Activated naive CD4-positive, alpha-beta T cell treated with anti-CD3 and anti-CD28 coated beads, Interleukin-2, amount 50 U/mL, for 24 hours (primary cell): Measurements from ENCODE around the gene ERBB2.

Experiments
- H3K27ac Mint-ChIP-seq: one replicate; pipeline ENCODE4 v1.8.0; 2021; ENCODE audit warnings: mild to moderate bottlenecking, mixed read lengths
- H3K27me3 Mint-ChIP-seq: one replicate; pipeline ENCODE4 v1.8.0; 2021; ENCODE audit warnings: mixed read lengths
- H3K36me3 Mint-ChIP-seq: one replicate; pipeline ENCODE4 v1.8.0; 2021; ENCODE audit warnings: mixed read lengths
- H3K4me1 Mint-ChIP-seq: one replicate; pipeline ENCODE4 v1.8.0; 2021; ENCODE audit warnings: mixed read lengths
- H3K4me3 Mint-ChIP-seq: one replicate; pipeline ENCODE4 v1.8.0; 2021; ENCODE audit warnings: mild to moderate bottlenecking, mixed read lengths
- H3K9me3 Mint-ChIP-seq: one replicate; pipeline ENCODE4 v1.8.0; 2021; ENCODE audit warnings: mixed read lengths

The ERBB2 gene

DNA sequence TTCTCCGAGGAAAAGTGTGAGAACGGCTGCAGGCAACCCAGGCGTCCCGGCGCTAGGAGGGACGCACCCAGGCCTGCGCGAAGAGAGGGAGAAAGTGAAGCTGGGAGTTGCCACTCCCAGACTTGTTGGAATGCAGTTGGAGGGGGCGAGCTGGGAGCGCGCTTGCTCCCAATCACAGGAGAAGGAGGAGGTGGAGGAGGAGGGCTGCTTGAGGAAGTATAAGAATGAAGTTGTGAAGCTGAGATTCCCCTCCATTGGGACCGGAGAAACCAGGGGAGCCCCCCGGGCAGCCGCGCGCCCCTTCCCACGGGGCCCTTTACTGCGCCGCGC lies at the start of gene ERBB2:
Gene ERBB2, plus strand, starts transcription at position 247 of the 330 bp plus-strand sequence. CDS start 175 bp downstream, outside the sequence.
- Mint-ChIP-seq H3K9me3 (no peaks in the 10 kb centered on the region), H3K27me3 (peaks cover 23% of the 10 kb centered on the region), H3K4me3 (peak within 1 kb of the TSS; percentile 44), H3K4me1 (peaks cover 9% of the 10 kb centered on the region), H3K36me3 (peaks cover 5% of the 10 kb centered on the region), H3K27ac (no peak within 1 kb of the TSS)

DNA sequence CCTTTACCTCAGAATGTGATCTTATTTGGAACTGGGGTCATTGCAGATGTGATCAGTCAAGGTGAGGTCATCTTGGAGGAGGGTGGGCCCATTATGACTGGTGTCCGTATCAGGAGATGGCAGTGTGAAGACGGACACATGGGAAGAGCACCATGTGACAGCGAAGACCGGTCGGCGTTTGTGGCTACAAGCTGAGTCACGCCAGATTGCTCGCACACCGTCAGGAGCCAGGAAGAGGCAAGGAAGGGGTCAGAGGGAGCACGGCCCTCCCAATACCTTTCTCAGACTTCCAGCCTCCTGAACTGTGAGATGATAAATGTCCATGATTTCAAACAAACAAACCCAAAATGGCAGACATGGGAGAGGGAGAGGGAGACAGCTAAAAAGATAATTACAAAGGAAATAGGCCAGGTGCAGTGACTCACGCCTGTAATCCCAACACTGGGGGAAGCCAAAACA lies 49.7 kb upstream of the ERBB2 start:
- Mint-ChIP-seq H3K36me3 (no peaks in the 10 kb centered on the region), H3K4me3 (no peak overlapping the region), H3K9me3 (no peaks in the 10 kb centered on the region), H3K27me3 (no peaks in the 10 kb centered on the region), H3K4me1 (peaks cover 56% of the 10 kb centered on the region), H3K27ac (no peak overlapping the region)

DNA sequence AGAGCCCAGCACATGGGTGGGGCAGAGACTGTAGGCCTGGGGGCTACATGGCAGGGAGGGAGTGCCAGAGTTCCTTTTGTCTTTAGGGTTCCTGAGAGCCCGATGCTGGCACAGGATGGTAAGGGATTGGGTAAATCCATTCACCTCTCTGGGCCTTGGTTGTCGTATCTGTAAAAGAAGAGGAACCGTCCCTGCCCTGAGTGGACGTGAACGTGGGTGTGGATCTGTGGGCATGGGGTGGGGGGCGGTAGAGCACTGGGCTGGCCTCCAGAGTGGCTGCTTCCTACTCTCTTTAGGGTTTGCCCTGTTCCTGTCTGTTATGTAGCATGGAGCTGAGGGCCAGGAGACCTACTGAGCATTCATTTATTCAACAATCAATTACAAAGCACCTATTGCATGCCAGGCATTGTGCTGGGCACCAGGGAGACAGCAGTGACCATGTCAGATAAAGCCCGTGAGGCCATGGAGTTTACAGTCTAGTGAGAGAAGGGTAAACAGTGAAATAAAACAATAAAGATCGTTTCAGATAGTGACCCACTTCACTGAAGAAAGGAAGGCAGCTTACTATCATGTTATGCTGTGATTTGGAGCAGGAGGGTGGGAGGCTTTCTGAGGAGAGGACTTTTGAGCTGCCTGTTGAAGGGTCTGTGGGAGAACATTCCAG lies 47.8 kb upstream of the ERBB2 start:
- peaks cover 59% of the 10 kb centered on the region for H3K4me1 Mint-ChIP-seq
- no peaks in the 10 kb centered on the region for H3K9me3 Mint-ChIP-seq
- H3K4me3 Mint-ChIP-seq, result no peak overlapping the region
- no peaks in the 10 kb centered on the region for H3K36me3 Mint-ChIP-seq
- H3K27ac Mint-ChIP-seq, result peak overlapping the region; percentile 68
- no peaks in the 10 kb centered on the region for H3K27me3 Mint-ChIP-seq

GRCh38 chr17:39652587-39653315 lies 47.1 kb upstream of the ERBB2 start:
- H3K4me1 Mint-ChIP-seq, result peaks cover 60% of the 10 kb centered on the region
- H3K27me3 Mint-ChIP-seq, result no peaks in the 10 kb centered on the region
- no peaks in the 10 kb centered on the region for H3K9me3 Mint-ChIP-seq
- H3K4me3 Mint-ChIP-seq, result no peak overlapping the region
- no peaks in the 10 kb centered on the region for H3K36me3 Mint-ChIP-seq
- H3K27ac Mint-ChIP-seq, result peak overlapping the region; percentile 68

- no peak overlapping the region for H3K27ac Mint-ChIP-seq
- peaks cover 65% of the 10 kb centered on the region for H3K4me1 Mint-ChIP-seq
- no peaks in the 10 kb centered on the region for H3K27me3 Mint-ChIP-seq
- H3K4me3 Mint-ChIP-seq, result no peak overlapping the region
- no peaks in the 10 kb centered on the region for H3K36me3 Mint-ChIP-seq
- no peaks in the 10 kb centered on the region for H3K9me3 Mint-ChIP-seq
Observed at GRCh38 chr17:39653316-39653661, 46.6 kb upstream of the ERBB2 start.

DNA sequence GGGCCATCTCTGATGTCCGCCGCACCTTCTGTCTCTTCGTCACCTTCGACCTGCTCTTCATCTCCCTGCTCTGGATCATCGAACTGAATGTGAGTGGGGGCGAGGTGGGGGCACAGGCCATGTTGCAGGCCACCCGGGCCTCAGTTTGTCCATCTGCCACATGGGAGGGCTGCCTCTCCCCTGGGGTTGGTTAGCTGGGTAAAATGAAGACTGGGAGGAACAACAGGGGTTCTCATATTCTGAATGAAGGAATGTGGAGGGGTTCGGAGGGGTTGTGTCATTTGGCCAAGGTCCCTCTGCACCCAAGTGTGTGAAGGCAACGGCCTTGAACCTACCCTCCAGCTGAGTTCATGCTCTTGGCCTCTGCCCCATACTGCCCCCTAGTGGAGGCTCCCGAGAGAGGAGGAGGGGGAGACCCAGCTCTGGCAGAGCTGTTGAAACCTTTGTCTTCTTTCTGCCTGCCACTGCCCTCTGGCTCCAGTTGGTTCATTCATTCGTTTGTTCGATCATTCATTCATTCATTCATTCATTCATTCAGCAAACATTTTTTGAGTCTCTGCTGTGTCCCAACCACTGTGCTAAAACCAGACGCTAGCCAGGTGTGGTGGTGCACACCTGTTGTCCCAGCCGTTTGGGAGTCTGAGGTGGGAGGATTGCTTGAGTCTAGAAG lies 46.1 kb upstream of the ERBB2 start:
- H3K36me3 Mint-ChIP-seq, result no peaks in the 10 kb centered on the region
- peak overlapping the region; percentile 51 for H3K27ac Mint-ChIP-seq
- H3K4me3 Mint-ChIP-seq, result no peak overlapping the region
- no peaks in the 10 kb centered on the region for H3K27me3 Mint-ChIP-seq
- peaks cover 67% of the 10 kb centered on the region for H3K4me1 Mint-ChIP-seq
- no peaks in the 10 kb centered on the region for H3K9me3 Mint-ChIP-seq

DNA sequence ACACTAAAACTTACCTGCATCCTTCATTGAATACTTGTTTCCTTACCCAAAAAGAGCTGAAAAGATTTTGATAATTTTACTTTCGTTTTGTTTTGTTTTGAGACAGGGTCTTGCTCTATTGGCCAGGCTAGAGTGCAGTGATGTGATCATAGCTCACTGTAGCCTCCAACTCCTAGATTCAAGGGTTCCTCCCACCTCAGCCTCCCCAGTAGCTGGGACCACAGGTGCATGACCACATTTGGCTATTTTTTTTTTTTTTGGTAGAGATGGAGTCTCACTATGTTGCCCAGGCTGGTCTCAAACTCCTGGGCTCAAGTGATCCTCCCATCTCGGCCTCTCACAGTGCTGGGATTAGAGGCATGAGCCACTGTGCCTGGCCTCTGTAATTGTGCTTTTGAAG lies 44.8 kb upstream of the ERBB2 start:
- no peaks in the 10 kb centered on the region for H3K27me3 Mint-ChIP-seq
- H3K36me3 Mint-ChIP-seq, result no peaks in the 10 kb centered on the region
- H3K9me3 Mint-ChIP-seq, result no peaks in the 10 kb centered on the region
- H3K4me1 Mint-ChIP-seq, result peaks cover 64% of the 10 kb centered on the region
- H3K27ac Mint-ChIP-seq, result no peak overlapping the region
- no peak overlapping the region for H3K4me3 Mint-ChIP-seq

DNA sequence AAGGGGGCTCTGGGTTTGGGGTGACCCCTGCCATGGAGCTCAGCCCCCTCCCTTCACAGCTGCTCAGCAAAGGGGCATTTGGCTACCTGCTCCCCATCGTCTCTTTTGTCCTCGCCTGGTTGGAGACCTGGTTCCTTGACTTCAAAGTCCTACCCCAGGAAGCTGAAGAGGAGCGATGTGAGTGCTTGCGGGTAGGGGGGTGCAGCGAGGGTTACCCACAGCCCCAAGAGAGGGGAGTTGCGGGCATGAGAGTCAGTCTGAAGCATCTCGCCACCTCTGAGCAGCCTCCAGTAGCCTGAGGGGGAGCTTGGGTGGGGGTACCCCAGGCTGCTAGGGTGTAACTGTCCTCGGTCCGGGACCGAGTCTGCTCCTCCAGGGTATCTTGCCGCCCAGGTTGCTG lies 41.5 kb upstream of the ERBB2 start:
- Mint-ChIP-seq H3K4me1 (peaks cover 49% of the 10 kb centered on the region), H3K36me3 (peaks cover 7% of the 10 kb centered on the region), H3K27me3 (no peaks in the 10 kb centered on the region), H3K4me3 (no peak overlapping the region), H3K9me3 (no peaks in the 10 kb centered on the region), H3K27ac (no peak overlapping the region)

GRCh38 chr17:39658760-39659159 lies 41.1 kb upstream of the ERBB2 start:
- Mint-ChIP-seq H3K4me1 (peaks cover 45% of the 10 kb centered on the region), H3K4me3 (no peak overlapping the region), H3K27me3 (no peaks in the 10 kb centered on the region), H3K9me3 (no peaks in the 10 kb centered on the region), H3K27ac (no peak overlapping the region), H3K36me3 (peaks cover 7% of the 10 kb centered on the region)

DNA sequence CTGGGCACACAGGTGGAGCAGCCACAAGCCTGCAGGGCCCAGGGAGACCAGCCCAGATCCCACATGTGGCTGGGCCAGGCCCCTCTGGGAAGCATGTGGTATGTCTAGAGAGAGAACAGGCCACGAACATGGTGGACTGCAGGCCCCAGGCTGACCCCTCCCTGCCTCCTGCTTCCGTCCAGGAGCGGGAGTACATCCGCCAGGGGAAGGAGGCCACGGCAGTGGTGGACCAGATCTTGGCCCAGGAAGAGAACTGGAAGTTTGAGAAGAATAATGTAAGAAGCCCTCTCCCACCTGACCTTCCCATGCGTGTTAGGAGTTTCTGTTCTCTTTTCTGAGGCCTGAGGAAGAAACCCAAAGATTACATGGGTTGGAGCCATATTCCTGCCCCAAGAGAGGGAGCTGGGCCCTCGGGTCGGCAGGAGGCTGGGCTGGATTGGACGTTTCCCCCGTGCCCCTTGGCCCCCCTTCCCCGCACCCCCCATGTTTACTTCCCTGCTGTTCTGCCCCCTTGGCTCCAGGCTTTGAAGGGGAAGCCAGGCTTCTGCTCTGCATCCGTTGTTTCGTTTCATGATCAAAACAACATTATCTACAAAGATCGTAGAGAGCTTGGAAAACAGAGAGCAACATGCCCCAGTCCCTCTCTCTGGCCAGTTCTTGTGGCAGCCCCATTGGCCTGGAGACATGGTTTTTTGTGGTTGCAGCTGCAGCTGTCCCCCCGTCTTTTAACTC lies 40.4 kb upstream of the ERBB2 start:
- Mint-ChIP-seq H3K4me1 (peaks cover 41% of the 10 kb centered on the region), H3K27ac (no peak overlapping the region), H3K36me3 (peaks cover 7% of the 10 kb centered on the region), H3K4me3 (peak overlapping the region; percentile 52), H3K27me3 (no peaks in the 10 kb centered on the region), H3K9me3 (no peaks in the 10 kb centered on the region)

- Mint-ChIP-seq H3K4me1 (peaks cover 35% of the 10 kb centered on the region), H3K4me3 (peak overlapping the region; percentile 52), H3K27ac (no peak overlapping the region), H3K36me3 (peaks cover 7% of the 10 kb centered on the region), H3K9me3 (no peaks in the 10 kb centered on the region), H3K27me3 (no peaks in the 10 kb centered on the region)
Observed at GRCh38 chr17:39660011-39660360, 39.9 kb upstream of the ERBB2 start.

DNA sequence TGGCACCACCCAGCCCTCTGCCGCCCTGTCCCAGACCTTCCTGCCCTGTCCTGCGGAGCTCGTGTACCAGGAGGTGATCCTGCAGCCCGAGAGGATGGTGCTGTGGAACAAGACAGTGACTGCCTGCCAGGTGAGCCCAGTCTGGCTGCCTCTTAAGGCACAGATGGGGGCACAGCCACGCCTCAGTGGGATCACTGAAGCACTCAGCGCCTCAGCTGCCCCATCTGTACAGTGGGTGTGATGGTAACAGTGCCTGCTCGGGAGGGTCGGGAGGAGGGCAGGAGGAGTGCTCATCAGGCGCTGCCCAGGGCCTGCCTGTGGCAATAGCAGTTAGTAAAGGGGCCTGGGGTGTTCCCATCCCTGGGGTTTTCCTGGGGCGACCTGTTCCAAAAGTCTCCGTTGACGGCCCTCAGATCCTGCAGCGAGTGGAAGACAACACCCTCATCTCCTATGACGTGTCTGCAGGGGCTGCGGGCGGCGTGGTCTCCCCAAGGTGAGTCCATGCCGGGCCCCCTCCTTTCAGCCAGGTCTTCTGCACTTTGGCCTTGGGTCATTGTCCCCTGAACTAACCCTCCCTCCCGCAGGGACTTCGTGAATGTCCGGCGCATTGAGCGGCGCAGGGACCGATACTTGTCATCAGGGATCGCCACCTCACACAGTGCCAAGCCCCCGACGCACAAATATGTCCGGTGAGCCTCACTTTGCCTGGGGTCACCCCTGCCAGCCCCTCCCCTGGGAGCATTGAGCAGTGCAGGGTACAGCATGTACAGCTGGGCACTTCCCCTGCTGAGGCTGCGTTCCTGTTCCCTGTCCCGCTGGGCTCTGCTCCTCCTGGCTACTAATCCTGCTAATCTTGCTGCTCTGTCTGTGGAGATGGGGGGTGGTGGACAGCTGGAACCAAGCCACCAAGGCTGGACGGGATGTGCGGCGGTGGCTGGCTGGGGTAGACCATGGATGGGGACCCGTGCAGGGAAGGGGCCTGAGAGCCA lies 39.2 kb upstream of the ERBB2 start:
- Mint-ChIP-seq H3K9me3 (no peaks in the 10 kb centered on the region), H3K36me3 (peaks cover 7% of the 10 kb centered on the region), H3K4me3 (no peak overlapping the region), H3K4me1 (peaks cover 28% of the 10 kb centered on the region), H3K27me3 (no peaks in the 10 kb centered on the region), H3K27ac (no peak overlapping the region)

DNA sequence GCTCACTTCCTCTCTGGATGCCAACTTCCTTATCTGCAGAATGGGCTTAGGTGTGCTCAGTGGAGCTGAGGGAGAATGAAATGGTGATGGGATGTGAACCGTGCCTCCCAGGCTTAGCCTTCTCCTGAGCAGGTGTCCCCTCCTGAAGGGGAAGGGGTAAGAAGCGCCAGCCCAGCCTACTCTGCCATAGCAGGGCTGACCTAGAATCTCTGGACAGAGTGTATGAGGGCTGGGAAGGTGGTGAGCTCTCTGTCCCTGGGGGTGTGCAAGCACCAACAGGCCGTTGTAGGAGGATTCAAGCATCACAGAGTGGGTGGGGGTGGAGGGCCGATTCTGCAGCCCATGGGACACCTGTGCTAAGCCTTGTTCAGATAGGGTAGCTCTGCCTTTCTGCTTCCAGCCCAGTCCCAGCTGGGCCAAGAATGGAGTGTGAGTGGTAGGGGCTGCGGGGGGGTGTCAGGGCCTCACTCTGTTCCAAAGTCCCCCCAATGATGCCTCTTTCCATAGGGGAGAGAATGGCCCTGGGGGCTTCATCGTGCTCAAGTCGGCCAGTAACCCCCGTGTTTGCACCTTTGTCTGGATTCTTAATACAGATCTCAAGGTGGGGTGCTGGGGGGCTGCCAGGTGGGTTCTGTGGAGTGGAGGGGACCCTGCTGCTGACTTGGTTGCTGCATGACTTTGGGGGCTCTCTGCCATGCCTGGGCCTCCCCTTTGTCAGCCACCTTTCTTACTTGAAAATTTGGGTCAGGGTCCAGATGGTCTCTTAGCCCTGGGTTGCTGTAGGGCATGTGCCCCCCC lies 37.9 kb upstream of the ERBB2 start:
- no peaks in the 10 kb centered on the region for H3K9me3 Mint-ChIP-seq
- H3K4me3 Mint-ChIP-seq, result no peak overlapping the region
- H3K27me3 Mint-ChIP-seq, result peaks cover 2% of the 10 kb centered on the region
- peaks cover 7% of the 10 kb centered on the region for H3K36me3 Mint-ChIP-seq
- peaks cover 26% of the 10 kb centered on the region for H3K4me1 Mint-ChIP-seq
- no peak overlapping the region for H3K27ac Mint-ChIP-seq
